ENCODE results near the gene CNPPD1.
A peak's percentile ranks its signal among the peaks of the same experiment; 100 is the strongest.

The CNPPD1 gene

DNA sequence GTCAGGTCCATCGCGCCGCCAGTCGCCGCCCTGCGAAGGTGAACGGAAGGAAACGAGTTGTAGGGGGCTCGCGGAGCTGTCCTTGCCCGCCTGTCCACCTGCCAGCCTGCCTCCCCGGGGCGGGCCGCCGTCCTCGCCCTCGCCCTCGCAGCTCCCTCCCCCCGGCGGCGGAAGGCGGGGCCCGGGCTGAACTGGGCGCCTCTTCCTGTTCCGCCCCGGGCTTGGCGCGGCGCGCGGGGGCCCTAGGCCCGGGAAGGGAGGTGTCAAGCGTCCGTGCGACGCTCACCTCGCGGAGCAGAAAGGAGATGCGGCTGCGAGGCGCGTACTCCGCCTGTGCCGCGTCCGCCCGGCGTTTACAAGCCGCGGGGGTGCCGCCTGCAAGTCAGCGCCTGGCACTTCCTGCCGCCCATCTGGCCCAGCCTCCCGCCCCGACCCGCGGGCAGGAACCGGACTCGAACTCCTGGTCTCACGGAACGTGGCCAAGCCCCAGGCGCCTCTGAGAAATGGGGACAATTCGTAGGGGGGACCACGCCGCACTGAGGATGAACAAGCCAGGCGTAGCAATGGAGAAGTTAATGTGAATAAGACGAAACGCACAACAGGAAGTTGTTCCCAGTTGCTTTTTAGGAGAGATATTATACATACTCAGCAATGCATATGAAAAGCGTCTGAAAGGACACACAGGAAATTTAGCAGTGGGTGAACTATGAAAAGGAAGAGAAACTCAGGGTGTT, at the start of gene CNPPD1:
Gene CNPPD1 (minus strand): TSS at position 108 of the 734 bp plus-strand sequence. CDS start 97 bp downstream, at position 11.
- peak; percentile 89 for DNase-seq

DNA sequence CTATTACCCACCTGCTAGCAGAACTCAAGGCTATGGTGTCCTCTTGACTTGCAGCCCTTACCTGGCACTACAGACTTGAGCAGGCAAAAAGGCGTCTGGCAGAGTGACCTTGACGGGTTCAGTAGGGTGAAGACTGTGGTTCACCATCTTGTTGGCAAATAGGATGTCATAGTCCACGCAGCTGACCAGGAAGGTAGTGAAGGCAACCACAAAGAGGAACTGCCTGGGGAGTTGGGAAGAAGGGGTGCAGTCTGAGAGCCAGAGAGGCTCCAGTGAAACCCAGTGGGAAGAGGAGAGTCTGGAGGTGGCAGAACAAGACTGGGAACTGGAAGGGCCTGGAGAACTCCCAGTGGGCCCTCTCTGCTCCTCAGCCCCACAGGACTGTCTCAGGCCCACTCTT, 48.6 kb upstream of the CNPPD1 start:
- peak; percentile 60 for DNase-seq

DNA sequence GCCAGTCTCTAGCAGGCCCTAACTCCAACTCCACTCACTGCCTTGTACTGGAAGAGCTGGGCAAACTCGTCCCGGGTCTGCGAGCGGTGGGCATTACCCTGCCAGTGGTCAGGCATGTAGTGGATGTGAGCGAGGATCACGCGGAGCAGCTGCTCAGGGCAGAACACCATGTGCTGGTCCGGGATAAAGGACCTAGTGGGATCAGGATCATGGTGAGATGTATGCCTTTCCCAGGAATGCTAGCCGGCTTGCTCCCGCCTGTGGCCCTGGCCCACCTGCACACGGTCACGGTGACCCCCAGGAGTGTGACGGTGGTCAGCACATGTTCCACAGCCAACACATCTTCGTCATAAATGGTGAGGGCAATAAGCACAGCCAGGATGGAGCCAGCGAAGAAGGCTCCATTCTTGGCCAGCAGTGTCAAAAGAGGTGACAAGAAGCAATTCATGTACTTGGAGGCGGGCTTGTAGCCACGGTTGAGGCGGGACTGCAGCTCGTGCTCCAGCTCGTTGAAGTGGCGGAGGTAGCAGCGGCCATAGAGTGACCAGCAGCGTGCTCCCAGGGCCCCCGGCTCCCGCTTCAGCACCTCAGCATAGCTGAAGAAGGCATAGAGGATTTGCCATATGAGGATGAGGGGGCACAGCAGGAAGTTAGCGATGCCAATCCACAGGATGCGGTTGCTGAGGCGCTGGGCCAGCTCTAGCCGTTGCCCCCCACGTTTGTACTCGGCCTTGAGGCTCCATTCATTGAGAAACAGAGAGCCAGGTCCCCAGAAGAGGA, 47.3 kb upstream of the CNPPD1 start:
- DNase-seq = no peak

DNA sequence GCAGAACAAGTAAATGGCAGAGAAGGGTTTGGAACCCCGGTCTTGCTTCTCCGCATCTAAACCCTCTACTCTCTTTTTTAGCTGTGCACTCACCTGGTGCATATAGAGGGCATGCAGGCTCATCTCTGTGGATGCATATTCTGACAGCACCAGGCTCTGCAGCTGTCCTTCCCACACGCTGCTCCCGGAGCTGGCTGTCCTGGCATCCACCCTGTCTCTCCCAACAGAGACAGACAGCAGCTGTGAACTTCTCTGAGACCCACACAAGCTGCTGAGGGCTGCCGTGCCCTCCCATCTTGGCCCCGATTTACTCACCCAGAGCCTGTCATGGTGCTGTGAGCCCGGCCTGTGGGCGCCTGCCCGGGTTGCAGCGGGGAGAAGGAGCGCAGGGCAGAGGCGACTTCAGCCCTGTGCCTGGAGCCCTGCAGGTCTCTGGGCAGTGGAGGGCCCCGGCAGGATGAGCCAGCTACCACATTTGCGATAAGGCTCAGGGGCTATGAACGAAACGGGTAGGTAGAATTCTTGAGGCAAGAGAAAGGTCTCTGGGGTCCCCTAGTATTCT, 45.3 kb upstream of the CNPPD1 start:
- no peak for DNase-seq

DNA sequence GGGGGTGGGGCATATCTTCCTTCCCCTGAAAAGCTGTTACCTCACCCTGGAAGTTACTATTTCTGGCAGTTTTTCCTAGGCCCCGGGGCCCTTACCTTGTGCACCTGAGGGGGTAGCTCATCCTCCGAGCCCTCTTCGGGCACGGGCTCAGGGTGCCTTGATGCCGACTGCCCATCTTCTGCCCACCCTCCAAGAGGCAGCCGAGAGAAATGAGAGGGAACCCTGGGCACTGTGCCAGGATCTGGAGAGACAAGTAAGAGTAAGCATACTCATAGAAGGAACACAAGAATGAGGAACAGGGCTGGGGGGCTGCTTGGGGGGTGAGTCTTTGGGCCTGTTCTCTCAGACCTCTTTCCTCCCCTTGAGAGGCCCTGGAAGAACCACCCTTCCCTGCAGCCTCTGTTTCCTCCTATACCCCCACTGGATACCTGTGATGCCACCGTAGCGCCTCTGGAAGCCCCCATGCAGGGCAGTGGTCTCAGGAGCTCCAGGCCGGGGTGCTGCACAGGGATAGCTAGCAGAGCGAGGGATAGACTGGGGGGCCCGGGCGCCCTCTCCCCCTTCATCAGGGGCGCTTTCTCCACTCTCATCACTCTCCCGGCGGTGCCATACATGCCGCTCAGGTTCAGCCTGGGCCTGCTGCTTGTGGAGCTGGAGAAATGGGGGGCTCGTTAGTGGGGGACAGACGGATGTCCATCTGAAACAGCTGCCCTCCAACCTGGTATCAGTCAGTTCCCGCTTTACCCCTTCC, 44.1 kb upstream of the CNPPD1 start:
- DNase-seq = no peak

DNA sequence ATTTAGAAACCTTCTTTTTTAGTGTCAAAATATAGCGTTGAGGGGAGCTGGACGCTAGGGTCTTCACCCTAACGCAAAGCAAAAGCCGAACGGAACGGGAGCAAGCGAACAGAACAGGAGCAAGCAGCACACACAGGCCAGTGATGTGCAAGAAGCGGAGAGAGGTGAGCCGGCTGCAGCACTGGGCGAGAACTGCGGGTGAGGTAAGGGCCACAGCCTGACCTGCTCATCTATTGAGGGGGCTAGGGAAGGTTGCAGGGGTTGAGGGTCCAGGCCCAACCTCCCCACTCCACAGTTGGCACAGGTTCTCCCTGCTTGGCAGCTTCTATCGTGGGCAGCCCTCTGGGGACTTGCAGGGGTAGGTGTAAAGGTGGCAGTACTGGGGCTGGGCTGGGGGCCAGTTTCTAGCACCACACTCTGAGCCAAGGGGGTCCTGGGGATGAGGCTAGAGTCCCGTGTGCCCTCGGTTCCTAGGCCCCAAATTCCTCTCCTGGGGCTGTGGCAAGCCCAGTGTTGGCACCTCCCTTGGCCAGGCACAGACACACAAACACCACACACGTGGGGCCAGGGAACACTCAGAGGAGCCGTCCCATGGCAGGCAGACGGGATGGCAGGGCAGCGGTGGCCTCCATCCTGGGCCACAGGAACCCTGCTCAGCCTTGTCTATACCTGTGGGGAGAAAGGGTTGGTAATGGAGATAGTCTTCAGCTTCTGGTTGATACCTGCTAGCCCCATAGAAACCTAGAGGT, 43.2 kb upstream of the CNPPD1 start:
- no peak for DNase-seq

DNA sequence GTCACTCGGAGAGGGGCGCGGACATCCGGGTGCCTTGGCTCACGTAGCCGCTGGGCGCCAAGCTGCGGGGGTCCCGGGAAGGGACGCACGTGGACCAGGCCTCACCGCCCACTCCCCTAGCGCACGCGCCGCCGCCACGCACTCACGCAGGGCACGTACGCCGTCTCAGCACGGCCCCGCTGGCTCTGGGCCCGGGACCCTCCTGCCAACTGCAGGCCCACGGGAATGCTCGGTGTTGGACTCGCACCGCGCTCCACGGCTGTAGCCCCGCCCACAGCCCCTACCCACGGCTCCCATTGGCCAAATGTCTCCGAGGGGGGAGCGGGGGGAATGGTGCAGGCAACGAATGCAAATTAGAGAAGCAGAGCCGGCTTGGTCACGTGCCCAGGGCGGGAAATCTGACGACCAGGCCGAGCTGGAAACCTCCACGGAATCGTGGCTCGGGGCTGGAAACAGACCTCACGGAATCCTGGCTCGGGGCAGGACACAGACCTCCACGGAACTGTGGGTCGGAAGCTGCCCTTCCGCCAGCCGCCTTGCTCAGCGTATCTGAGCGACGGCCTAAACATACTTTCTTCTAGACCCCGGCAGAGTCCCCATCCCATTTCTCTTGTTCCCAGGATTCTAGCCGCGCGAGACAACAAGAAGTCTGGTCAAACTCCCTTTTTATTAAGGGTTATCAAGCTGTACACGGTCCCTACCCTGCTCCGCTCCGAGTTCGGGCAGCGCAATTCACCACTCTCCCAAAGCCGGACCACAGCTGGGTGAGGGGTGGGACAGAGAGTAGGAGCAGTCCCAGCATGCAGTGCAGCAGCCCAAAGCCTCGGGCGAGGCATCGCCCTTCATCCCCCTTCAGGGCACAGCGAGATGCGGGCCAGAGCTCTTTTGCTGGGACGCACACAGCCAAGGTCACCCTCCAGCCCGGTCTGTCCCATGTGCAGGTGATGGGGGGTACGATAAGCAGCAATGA, 42.3 kb upstream of the CNPPD1 start, which contains the start of gene ABCB6:
Gene ABCB6 (minus strand): TSS at position 227 of the 970 bp plus-strand sequence. CDS start 285 bp downstream, outside the sequence.
- DNase-seq = peak; percentile 70

DNA sequence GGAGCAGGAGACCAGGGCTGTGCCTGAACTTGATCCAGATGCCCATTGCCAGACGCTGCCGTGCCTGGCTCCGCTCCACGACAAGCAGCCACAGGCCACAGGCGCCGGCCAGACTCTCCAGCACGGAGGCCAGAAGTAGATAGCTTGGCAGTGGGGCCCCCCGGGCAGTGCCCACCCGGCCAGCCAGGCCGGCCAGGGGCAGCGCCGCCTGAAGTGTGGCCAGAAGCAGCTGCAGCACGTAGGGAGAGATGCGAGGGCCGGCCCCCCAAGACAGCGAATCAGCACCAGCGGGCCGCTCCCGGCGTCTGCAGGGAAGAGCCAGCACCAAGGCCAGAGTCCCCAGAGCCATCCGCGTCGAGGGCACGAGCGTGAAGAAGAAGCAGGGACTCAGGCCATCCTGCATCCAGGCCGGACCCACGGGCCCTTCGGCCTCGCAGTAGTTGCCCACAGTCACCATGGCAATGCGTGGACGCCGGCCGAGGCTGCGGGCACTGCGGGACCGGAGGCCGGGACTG, 41.5 kb upstream of the CNPPD1 start:
- DNase-seq = peak; percentile 19

DNA sequence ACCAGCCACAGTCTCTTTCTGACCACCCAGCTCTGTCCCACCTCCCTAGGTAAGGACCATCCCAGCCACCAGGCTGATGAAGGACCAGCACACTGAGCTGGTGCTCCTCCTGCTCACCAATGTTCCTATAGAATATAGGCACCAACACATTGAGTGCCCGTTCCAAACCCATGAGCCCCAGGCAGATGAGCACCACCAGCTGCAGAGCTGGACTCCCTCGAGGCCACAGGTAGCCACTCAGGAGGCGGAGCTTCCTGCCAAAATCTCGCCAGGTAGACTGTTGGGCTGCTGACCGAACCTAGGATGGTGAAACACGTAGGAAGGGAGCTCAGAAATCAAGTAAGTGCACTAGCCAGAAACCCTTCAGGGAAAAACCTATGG, 39.8 kb upstream of the CNPPD1 start:
- no peak for DNase-seq

DNA sequence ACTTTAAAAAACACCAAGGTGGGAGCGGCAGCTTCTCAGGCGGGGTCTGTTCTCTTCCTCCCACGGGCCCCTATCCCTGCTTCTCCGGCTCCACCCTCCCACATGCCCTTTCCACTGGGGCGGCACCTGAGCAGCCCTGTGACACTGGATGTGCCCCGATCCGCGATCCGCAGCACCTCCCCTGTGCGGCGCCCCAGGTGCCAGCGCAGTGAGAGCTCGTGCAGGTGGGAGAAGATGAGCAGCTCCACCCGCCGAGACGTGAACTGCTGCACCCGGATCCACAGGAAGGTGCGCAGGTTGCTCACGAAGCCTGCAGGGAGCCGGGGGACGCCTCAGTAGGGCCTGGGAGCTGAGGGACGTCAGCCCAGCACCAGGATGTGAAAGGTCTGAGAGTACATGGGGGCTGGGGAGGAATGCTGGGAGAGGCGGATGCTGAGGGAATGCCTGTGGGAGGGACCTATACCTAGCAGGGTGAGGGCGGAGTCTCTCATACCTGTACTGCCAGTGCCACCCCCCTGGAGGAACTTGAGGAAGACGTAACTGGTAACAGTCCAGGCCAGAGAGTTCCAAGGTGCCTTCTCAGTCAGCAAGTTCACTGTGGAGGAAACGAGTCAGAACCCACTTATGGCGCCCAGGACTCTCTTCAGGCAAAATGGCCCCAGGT, 39.3 kb upstream of the CNPPD1 start:
- no peak for DNase-seq

DNA sequence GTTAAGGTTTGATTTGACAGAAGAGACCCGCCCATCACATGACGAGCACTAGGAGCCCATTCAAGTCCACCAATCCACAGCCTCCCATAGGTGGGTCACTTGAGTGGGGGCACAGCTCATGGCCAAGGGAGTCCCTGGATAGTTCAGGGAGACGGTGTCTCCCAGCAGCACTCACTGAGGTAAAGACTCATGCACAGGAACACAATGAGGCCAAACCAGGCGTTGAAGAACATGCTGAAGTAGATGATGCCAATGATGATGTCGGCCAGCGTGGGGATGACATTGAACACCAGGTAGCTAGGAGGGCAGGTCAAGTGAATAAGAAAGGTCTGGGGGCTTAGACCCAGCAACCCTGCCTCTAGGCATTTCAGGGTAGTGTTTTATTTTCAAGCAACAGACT, 38.1 kb upstream of the CNPPD1 start:
- DNase-seq = no peak

DNA sequence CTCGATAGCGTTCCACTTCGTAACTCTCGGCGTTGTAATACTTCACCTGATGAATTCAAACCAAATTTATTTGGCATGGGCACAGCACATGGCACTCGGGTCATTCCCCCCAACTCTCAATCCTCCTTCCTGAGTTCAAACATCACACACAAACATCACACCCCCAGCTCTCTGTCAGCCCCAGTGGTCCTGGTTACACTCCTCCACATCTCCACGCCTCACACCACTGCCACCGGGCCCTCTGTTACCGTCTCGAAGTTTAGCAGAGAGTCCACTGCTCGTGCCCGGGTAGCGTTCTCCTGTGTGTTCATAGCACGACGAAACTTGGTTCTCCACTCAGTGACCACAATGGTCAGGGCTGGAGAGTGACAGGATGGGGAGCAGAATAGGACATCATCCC, 37.4 kb upstream of the CNPPD1 start:
- no peak for DNase-seq

DNA sequence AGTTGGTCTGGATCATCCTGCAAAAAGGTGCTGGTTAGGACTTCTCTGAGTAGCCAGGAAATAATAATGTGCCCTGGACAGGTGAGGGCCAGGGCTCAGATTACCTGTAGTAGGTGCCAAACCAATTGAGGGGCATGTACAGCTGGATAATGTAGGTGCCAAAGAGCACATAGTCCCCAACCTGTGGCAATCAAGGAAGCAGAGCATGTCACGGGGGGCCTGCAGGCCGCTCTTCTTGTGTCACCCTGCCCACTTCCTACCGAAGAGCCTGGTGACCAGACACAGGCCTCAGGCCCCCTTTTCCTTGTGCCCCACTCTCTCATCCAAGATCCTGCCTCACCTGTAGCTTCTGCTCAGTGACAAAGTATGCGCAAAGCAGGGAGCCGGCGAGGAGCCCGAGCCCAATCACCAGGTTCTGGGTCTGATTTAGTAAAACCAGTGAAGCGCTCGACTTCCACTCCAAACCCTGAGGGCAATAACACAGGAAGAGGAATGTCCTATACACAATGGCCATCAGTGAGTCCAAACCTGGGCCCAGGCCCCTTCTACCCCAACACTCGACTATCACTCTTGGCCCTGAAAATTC, 36.9 kb upstream of the CNPPD1 start:
- DNase-seq = no peak

DNA sequence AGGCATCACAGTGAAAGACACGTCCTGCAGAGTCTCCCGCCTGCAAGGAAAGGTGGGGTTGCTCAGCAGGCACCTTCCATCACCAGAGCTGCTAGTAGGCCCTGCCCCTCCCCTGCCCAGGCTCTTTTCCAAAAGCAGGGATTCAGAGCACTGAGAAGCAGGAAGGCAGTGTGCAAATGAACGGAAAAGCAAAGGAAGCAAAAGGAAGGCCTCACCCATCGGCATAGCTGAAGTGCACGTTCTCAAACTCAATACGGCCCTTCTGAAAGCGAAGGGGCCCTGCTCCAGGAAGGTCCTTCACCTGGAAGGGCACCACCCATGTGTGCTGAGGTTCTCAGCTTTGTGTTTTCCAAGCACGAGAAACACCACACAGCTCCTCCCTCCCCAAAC, 36.3 kb upstream of the CNPPD1 start:
- DNase-seq = no peak

DNA sequence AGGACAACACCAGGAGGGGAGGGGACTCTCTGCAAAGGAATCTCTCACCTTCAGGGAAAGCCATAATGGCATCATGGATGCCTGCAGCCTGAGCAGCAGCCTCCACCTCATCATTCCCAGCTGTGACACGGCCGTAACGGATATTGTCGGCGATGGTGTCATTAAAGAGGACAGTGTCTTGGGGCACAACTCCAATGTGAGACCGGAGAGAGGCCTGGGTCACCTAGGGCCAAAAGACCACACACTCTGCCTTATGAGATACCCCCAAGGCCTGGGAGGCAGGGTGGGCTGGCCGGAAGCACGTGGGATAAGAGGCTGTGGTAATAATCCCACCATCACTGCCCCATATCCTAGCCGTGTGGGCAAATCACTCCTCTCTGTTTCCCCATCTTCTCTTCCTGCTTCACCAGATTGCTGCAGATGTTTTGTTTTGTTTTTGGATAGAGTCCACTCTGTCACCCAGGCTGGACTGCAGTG, 34.2 kb upstream of the CNPPD1 start:
- DNase-seq = no peak

DNA sequence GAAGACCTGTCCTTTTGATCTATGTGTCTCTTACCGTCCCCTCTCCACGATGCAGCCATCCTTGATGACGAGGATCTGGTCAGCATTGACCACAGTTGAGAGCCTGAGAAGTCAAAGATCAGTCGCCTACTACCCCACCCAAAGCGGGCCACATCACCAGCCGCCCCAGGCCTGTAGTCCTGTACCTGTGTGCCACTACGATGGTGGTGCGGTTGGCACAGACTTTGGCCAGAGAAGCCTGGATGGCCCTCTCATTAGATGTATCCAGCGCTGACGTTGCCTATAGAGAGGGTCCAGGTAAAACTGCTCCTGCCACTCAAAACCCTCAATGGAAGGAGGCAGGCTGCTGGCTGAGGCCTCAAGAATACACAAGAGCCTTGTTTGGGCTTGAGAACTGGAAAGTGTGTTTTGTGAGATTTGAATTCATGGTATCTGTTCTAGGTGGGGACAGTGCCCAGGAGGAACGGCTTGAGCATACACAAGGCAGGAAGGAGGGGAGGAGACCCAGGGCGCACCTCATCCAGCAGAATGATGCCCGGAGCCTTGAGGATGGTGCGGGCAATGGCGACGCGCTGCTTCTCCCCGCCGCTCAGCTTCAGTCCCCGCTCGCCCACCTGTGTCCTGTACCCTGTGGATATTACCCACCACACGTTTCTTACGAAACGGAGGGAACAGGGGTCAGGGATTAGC, 33.6 kb upstream of the CNPPD1 start:
- no peak for DNase-seq

DNA sequence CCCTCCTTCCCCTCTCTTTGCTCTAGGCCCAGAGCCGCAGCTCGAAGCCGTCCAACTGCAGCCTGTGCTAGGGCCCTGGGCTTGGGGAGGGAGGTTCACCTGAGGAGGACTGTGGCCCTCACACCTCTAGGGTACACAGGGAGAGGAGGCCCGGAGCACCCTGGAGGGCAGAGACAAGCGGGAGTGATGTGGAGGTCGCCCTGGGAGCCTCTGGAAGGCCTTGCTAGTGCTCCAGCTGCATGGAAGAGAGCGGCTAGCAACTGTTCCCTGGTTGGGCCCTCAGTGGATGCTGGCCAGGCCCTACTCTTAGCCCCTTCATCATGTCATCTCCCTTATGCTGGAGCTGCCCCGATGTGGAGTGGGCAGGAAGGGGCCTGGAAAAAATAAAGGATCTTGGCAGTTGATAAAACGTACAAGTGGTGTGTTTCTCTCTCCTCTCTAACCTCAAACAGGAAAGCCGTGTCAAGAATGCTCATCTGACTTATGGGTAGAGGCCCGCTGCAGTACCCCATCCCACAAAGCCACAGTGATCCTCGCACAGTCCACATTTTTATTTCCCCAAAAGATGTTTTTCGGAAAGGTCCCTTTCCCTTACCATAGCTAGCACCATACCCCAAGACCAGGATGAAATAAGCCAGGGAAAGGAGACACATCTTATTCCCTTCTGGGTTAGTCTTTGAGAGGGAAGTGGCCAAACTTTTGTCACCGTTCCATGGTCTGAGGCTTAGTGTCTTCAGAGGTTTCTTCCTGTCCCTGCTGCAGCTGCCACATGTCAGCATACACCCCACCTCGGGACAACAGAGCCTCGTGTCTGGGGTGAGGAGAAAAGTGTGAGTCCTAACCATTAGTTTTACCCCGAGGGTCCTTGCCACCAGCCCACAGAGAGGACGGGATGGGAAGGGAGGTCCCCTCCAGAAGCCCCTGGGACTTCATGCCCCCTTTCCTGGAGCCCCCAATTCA, 32.8 kb upstream of the CNPPD1 start:
- no peak for DNase-seq

All from inflammatory macrophage treated with lipopolysaccharide for 4 hours (primary cell).